Measurements from ENCODE around the gene TMEFF2. TPM values are rescaled to one million over a fixed set of nuclear protein-coding genes. Genes with fewer than 3 reads are reported as not detected.

The TMEFF2 gene
- total RNA-seq, 3 donors from 2014 or later (not counting 1 experiment from before 2014, with no cell fraction given), result not detected

GRCh38 chr2:192030289-192030688 lies 164.4 kb downstream of the TMEFF2 start:
- no peak for ATAC-seq
- H3K27ac Mint-ChIP-seq, result no peak overlapping the region

GRCh38 chr2:192029089-192029488 lies 165.6 kb downstream of the TMEFF2 start:
- 83% methylated on average over 1 of the region's 2 CpGs for WGBS (ENCODE audit: insufficient coverage)
- Mint-ChIP-seq H3K4me3 (no peak overlapping the region), H3K9me3 (no peaks in the 10 kb centered on the region), H3K4me1 (no peaks in the 10 kb centered on the region), H3K27ac (no peak overlapping the region), H3K27me3 (ENCODE audit: low read depth in 2 of 2) (no peaks in the 10 kb centered on the region), H3K36me3 (no peaks in the 10 kb centered on the region)
- H3K4me1 ChIP-seq (ENCODE audit: control insufficient read depth, insufficient read depth, low read length), result no peaks in the 10 kb centered on the region
- no peaks in the 10 kb centered on the region for H3K9me3 ChIP-seq (ENCODE audit: control insufficient read depth, insufficient read depth, low read length)
- H3K27me3 ChIP-seq (ENCODE audit: control insufficient read depth, insufficient read depth, low read length), result no peaks in the 10 kb centered on the region
- DNase-seq (no peak), ATAC-seq (no peak)
- H3K27ac ChIP-seq (ENCODE audit: low read length), result no peak overlapping the region
- no peak overlapping the region for H3K4me3 ChIP-seq (ENCODE audit: low read length)
- TF ChIP-seq CTCF (IDR thresholded peaks at IDR 0.05), result no peak
- H3K36me3 ChIP-seq (ENCODE audit: control insufficient read depth, insufficient read depth, low read length), result no peaks in the 10 kb centered on the region
- intact Hi-C loops (cut with micrococcal nuclease), result no loop called here

More at GRCh38 chr2:192030289-192030688, 164.4 kb downstream of the TMEFF2 start:
- intact Hi-C loops (cut with micrococcal nuclease), result no loop called here
- Histone ChIP-seq H3K36me3 (ENCODE audit: control insufficient read depth, insufficient read depth, low read length) (no peaks in the 10 kb centered on the region), H3K4me3 (ENCODE audit: low read length) (no peak overlapping the region), H3K4me1 (ENCODE audit: control insufficient read depth, insufficient read depth, low read length) (no peaks in the 10 kb centered on the region), H3K27me3 (ENCODE audit: control insufficient read depth, insufficient read depth, low read length) (no peaks in the 10 kb centered on the region), H3K27ac (ENCODE audit: low read length) (no peak overlapping the region), H3K9me3 (ENCODE audit: control insufficient read depth, insufficient read depth, low read length) (no peaks in the 10 kb centered on the region)
- H3K4me3 Mint-ChIP-seq, result no peak overlapping the region
- H3K9me3 Mint-ChIP-seq, result no peaks in the 10 kb centered on the region
- 95% methylated on average over 1 of the region's 1 CpG for WGBS (ENCODE audit: insufficient coverage)
- H3K27me3 Mint-ChIP-seq (ENCODE audit: low read depth in 2 of 2), result no peaks in the 10 kb centered on the region
- TF ChIP-seq CTCF (IDR thresholded peaks at IDR 0.05), result no peak
- no peaks in the 10 kb centered on the region for H3K4me1 Mint-ChIP-seq
- no peaks in the 10 kb centered on the region for H3K36me3 Mint-ChIP-seq
- no peak for DNase-seq

GRCh38 chr2:192026825-192027120 lies 168.0 kb downstream of the TMEFF2 start:
- Histone ChIP-seq H3K36me3 (ENCODE audit: control insufficient read depth, insufficient read depth, low read length) (no peaks in the 10 kb centered on the region), H3K9me3 (ENCODE audit: control insufficient read depth, insufficient read depth, low read length) (no peaks in the 10 kb centered on the region), H3K27me3 (ENCODE audit: control insufficient read depth, insufficient read depth, low read length) (no peaks in the 10 kb centered on the region), H3K4me3 (ENCODE audit: low read length) (no peak overlapping the region), H3K4me1 (ENCODE audit: control insufficient read depth, insufficient read depth, low read length) (no peaks in the 10 kb centered on the region), H3K27ac (ENCODE audit: low read length) (no peak overlapping the region)
- ATAC-seq (no peak), DNase-seq (no peak)
- no peaks in the 10 kb centered on the region for H3K4me1 Mint-ChIP-seq
- intact Hi-C loops (cut with micrococcal nuclease), result no loop called here
- H3K27ac Mint-ChIP-seq, result no peak overlapping the region
- H3K36me3 Mint-ChIP-seq, result no peaks in the 10 kb centered on the region
- no peak overlapping the region for H3K4me3 Mint-ChIP-seq
- H3K27me3 Mint-ChIP-seq (ENCODE audit: low read depth in 2 of 2), result no peaks in the 10 kb centered on the region
- no peak for TF ChIP-seq CTCF (IDR thresholded peaks at IDR 0.05)
- no peaks in the 10 kb centered on the region for H3K9me3 Mint-ChIP-seq
- 90% methylated on average over 1 of the region's 1 CpG for WGBS (ENCODE audit: insufficient coverage)

GRCh38 chr2:192026059-192026824 lies 168.5 kb downstream of the TMEFF2 start:
- Histone ChIP-seq H3K27me3 (ENCODE audit: control insufficient read depth, insufficient read depth, low read length) (no peaks in the 10 kb centered on the region), H3K27ac (ENCODE audit: low read length) (no peak overlapping the region), H3K9me3 (ENCODE audit: control insufficient read depth, insufficient read depth, low read length) (no peaks in the 10 kb centered on the region), H3K4me3 (ENCODE audit: low read length) (no peak overlapping the region), H3K36me3 (ENCODE audit: control insufficient read depth, insufficient read depth, low read length) (no peaks in the 10 kb centered on the region), H3K4me1 (ENCODE audit: control insufficient read depth, insufficient read depth, low read length) (no peaks in the 10 kb centered on the region)
- ATAC-seq (no peak), DNase-seq (no peak)
- Mint-ChIP-seq H3K27me3 (ENCODE audit: low read depth in 2 of 2) (no peaks in the 10 kb centered on the region), H3K4me1 (no peaks in the 10 kb centered on the region), H3K9me3 (no peaks in the 10 kb centered on the region), H3K36me3 (no peaks in the 10 kb centered on the region), H3K4me3 (no peak overlapping the region), H3K27ac (no peak overlapping the region)
- no peak for TF ChIP-seq CTCF (IDR thresholded peaks at IDR 0.05)
- intact Hi-C loops (cut with micrococcal nuclease), result no loop called here
- 80% methylated on average over 7 of the region's 7 CpGs for WGBS (ENCODE audit: insufficient coverage)

Measured in natural killer cell (primary cell).